GM12873 (cell line): Measurements from ENCODE around the gene SMIM31.

ENCODE experiments used
- TF ChIP-seq, protein P1 (sequence below): IDR thresholded peaks from 2 replicates; pipeline ENCODE4 v1.5.1; 2012; ENCODE audit warnings: low read depth, mild to moderate bottlenecking, moderate library complexity, low read length, control low read depth; ENCODE audit not compliant: insufficient read depth; ENCODE audit errors: missing control alignments

Gene SMIM31

DNA sequence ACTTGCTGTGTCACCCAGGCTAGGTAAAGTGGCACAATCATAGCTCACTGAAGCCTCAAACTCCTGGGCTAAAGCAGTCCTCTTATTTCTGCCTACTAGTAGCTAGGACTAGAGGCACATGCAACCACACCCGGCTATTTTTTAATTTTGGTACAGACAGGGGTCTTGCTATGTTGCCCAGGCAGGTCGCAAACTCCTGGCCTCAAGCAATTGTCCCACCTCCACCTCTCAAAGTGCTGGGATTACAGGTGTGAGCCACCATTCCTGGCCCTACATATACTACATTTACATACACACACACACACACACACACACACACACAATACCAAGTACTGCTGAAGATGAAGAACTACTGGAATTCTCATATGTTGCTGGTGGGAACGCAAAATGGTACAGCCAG, 26.9 kb downstream of the SMIM31 start:
- TF ChIP-seq, protein P1, sequence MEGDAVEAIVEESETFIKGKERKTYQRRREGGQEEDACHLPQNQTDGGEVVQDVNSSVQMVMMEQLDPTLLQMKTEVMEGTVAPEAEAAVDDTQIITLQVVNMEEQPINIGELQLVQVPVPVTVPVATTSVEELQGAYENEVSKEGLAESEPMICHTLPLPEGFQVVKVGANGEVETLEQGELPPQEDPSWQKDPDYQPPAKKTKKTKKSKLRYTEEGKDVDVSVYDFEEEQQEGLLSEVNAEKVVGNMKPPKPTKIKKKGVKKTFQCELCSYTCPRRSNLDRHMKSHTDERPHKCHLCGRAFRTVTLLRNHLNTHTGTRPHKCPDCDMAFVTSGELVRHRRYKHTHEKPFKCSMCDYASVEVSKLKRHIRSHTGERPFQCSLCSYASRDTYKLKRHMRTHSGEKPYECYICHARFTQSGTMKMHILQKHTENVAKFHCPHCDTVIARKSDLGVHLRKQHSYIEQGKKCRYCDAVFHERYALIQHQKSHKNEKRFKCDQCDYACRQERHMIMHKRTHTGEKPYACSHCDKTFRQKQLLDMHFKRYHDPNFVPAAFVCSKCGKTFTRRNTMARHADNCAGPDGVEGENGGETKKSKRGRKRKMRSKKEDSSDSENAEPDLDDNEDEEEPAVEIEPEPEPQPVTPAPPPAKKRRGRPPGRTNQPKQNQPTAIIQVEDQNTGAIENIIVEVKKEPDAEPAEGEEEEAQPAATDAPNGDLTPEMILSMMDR = no peak

DNA sequence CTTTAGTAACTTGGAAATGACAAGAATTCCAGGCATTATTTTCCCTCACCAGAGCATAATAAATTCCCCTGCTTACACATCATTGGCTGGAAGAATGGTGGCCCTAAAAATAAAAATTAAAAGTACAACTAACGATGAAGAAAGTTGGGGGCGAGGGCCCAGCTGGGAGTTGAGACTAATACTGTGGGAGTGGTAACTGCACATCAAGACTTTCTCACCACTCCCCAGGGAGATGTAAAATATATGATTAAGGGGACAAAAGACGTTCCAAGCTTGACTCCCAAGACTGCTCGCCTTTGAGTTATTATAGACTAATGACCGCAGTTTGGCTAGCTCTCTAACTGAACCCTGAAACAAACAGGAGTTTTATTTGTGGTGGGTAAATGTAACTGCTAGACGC, 30.0 kb downstream of the SMIM31 start:
- TF ChIP-seq, protein P1 = no peak

DNA sequence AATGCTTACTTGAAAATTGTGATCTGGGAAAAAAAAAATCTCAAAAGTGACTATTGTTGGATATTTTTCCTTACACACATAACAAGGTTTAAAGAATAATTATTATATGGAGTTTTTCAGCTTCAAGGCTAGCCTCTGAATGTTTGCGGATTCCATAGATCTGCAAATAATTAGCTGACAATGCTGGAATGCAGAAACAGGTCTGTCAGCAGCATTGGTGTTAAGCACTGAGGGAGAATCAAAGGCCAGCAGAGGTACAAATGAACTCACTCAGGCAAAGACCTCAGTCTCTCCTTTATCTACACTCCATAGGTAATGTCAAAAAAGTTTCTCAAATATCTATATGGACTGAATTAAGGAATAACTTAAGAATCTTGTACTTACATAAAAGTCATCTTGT, 35.1 kb downstream of the SMIM31 start:
- TF ChIP-seq, protein P1 = no peak

DNA sequence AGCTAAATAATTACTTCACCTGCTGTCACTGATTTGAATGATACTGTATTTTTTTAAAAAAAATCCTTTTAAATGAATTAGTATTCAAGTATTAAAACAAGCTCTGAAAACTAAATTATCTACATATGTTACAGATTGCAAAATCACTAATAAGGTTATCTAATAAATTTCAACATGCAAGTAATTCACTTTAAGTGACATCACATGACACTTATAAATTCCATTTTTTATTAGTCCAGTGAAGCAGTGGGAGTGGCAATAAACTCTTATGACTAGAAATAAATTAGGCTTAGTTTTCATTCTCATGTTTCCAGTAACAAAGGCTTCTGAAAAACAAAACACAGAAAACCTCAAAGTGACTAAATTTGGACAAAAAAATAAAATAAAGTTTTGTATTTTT, 36.3 kb downstream of the SMIM31 start:
- TF ChIP-seq, protein P1 = no peak

DNA sequence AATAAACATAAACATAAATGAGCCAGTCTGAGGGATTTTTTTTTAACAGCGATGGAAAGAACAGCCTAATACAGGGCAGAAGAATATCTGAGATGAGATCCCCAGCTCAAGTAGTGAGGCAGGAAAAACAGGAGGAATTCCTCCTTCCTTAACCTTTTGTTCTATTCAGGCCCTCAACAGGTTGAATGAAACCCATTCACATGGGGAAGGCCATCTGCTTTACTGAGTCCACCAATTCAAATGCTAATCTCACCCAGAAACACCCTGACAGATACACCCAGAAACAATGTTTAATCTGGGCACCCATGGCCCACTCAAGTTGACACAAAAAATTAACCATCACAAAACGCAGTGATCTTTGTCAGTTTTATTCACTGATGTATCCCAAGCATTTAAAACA, 45.5 kb downstream of the SMIM31 start:
- TF ChIP-seq, protein P1 = no peak

DNA sequence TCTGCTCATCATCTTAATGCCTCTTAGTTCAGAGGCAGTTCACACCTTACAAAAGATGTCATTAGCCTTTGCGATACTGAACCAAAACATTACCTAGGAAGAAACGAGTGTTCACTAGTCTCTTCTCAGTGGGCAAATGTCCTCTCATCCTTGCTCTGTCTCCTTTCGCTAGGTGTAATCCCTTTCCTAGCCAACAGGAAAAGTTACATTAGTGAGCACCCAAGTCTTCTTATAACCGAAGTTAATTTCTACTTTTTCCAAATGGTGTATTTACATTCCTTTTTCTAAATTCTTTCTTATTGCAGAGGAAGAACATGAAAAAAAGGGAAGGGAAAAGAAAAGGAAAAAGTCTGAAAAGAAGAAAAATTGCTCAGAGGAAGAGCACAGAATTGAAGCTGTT, 46.9 kb downstream of the SMIM31 start:
- TF ChIP-seq, protein P1 = no peak

DNA sequence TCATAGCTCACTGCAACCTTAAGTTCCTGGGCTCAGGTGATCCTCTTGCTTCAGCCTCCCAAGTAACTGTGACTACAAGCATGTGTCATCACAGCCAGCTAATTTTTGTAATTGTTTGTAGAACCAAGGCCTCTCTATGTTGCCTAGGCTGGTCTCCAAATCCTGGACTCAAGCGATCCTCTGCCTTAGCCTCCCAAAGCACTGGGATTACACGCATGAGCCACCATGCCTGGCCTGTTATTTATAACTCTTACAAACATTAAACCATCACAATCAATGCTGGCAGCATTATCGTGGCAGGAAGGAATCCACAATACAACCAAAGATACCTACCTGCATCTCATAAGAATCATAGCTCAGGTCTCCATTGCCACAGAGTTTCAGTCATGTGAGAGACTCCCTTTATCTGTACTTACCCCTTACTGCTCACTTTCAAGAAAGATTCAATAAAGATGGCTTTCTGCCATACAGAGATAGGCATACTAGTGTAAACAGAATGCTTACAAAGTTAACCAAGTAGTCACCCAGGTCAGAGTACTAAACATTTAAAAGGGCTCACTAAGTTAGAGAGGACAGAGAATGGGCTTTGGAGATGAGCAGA, 48.5 kb downstream of the SMIM31 start:
- TF ChIP-seq, protein P1 = no peak
